ENCODE measurements around the gene GOLGA6L7.
"Not testable (repeated sequence)": the region's sequence is repeated elsewhere in the genome, so short reads cannot be mapped to it uniquely, and the experiment has no call there.

Gene GOLGA6L7

GRCh38 chr15:28842210-28842609 lies 6.2 kb downstream of the GOLGA6L7 start:
- DNase-seq: not testable (repeated sequence)

GRCh38 chr15:28840285-28840684 lies 8.2 kb downstream of the GOLGA6L7 start:
- not testable (repeated sequence) for DNase-seq

GRCh38 chr15:28834957-28835585 lies 13.4 kb downstream of the GOLGA6L7 start:
- not testable (repeated sequence) for DNase-seq

DNA sequence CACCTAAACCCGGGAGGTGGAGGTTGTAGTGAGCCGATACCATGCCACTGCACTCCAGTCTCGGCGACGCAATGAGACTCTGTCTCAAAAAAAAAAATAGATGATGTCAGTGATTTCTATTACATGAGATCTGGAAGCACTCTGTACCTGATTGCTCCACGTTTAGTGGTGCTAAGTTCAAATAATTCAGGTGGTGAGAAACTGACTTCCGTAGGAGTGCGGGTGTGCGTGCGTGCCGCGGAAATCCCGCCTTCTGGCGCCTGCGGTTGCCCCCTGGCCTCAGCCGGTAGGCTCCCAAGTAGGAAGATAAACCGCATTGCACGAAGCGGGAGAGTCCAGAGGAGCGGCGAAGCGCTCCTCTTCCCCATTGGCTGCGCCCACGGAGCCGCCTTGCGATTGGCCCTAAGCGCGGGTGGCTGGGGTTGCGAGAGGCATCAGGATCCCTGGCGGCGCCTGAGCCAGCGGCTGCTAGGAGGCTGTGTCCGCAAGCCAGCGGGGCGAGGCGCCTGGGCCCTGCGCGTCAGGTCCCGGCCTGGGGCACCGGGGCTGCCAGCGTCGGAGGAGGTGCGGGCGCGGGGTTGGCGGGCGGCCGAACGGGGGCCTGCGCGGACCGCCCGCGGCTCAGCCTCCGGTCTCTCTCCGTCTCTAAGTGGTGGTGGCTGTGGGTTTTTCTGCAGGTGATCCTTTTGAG lies 16.4 kb downstream of the GOLGA6L7 start:
- not testable (repeated sequence) for DNase-seq

GRCh38 chr15:28821420-28821819 lies 27.0 kb downstream of the GOLGA6L7 start:
- DNase-seq: not testable (repeated sequence)

DNA sequence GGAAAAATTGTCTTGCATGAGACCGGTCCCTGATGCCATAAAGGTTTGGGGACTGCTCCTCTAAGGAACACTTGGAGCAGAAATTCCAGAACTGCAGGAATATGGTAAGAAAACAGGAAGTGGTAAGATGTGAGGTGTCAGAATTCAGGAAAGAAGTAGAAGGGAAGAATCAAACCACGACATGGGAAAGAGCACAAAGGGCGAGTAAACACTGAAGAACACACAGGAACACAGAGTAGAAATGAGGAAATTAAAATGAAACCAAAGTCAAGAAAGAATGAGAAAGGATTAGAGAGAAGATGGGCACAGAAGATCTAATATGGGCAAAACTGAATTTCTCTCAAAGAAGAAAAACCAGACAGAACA lies 28.5 kb downstream of the GOLGA6L7 start:
- DNase-seq: not testable (repeated sequence)

- DNase-seq: not testable (repeated sequence)
Observed at GRCh38 chr15:28819019-28819929, 29.2 kb downstream of the GOLGA6L7 start.

- DNase-seq: not testable (repeated sequence)
Observed at GRCh38 chr15:28818168-28818567, 30.3 kb downstream of the GOLGA6L7 start.

- DNase-seq: not testable (repeated sequence)
Observed at GRCh38 chr15:28814059-28814458, 34.4 kb downstream of the GOLGA6L7 start.

- not testable (repeated sequence) for DNase-seq
Observed at GRCh38 chr15:28813392-28813791, 35.1 kb downstream of the GOLGA6L7 start.

GRCh38 chr15:28811852-28812550 lies 36.4 kb downstream of the GOLGA6L7 start:
- DNase-seq: not testable (repeated sequence)

DNA sequence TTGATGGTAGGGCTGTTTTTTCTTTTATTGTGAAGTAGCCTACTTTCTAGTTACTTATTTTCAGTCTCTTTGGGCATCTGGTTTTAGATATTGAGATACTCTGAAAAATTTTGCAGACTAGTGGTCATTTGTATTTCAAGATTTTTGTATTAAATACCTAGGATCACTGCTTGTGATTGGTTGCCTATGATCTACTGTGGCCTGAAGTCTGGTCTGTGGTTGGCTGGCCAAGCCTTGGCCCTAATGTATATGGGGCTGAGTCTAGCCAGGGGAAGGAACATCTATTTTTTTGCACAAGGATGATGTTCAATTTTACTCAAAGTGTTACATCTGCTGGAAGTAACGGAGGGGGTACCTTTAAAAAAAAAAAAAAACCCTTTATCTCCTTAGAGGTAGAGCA lies 38.0 kb downstream of the GOLGA6L7 start:
- DNase-seq: not testable (repeated sequence)

DNA sequence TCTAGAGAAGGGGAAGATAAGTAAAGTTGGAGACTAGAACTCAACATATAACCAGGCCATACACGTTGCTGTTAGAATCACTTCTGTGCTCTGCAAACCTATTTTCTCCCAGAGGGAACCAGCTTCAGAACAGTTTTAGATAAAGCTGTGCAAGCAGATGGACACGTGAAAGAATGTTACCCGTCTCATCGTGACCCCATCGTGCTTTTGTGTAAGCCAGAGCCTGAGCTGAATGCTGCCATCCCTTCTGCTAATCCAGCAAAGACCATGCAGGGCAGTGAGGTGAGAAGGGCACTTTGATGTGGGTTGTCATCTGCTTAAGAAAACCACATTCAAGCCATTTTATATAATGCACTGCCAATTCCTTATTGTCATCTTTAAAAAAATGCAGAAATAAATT lies 40.3 kb downstream of the GOLGA6L7 start:
- DNase-seq: not testable (repeated sequence)

DNA sequence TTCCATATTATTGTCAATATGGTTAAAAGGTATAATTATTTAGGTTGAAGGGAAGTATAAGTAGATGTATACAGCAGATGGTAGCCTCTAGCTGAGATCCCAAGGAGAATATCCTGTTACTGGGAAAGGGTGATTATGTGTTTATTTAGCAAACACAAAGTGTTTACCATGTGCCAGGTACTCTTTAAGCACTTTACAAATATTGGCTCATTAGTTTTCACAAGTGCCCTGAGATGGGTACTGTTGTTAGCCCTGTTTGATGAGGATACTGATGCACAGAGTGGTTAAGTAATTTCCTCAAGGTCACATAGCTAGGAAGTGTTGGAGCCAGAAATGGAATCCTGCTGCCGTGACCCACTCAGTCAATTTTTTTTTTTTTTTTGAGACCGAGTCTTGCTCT lies 48.1 kb downstream of the GOLGA6L7 start:
- peak; percentile 42 for DNase-seq

- peak; percentile 17 for DNase-seq
Observed at GRCh38 chr15:28798234-28798633, 50.2 kb downstream of the GOLGA6L7 start.

GRCh38 chr15:28794231-28794630 lies 54.2 kb downstream of the GOLGA6L7 start:
- DNase-seq: not testable (repeated sequence)

All from DMS79 treated with DMSO at 0.1 percent for 48 hours (cell line).